ENCODE results near the gene TIGAR. TPM values are rescaled to one million over a fixed set of nuclear protein-coding genes. Genes with fewer than 3 reads are reported as not detected.

TIGAR gene
- total RNA-seq, 4 donors from 2014 or later: 1.7 to 8.0 (median 3.0) TPM

DNA sequence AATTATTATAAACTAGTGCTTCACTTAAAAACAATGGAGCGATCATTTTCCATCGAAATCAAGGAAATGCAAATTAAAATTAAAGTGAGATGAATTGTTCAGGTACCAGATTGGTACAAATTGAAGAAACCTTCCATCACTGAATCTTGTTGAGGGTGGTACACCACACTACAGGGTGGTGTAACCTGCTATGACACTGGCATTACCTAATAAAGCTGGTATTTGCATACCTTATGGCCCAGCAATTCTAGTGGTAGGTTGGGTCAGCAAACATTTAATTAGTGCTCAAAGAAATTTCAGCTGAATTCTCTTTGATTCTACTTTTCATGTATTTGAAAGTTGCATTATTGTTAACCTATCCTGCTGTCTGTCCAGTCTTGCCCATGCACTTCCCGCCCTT is 9.2 kb downstream of the TIGAR start:
- Histone ChIP-seq H3K9me3 (no peaks in the 10 kb centered on the region), H3K4me3 (no peak overlapping the region), H3K36me3 (peaks cover 0 to 3% (median 0%) of the 10 kb centered on the region in 3 donors), H3K27me3 (no peaks in the 10 kb centered on the region), H3K27ac (no peak overlapping the region), H3K4me1 (peaks cover 0 to 8% (median 0%) of the 10 kb centered on the region in 4 donors)
- TF ChIP-seq, protein P1, sequence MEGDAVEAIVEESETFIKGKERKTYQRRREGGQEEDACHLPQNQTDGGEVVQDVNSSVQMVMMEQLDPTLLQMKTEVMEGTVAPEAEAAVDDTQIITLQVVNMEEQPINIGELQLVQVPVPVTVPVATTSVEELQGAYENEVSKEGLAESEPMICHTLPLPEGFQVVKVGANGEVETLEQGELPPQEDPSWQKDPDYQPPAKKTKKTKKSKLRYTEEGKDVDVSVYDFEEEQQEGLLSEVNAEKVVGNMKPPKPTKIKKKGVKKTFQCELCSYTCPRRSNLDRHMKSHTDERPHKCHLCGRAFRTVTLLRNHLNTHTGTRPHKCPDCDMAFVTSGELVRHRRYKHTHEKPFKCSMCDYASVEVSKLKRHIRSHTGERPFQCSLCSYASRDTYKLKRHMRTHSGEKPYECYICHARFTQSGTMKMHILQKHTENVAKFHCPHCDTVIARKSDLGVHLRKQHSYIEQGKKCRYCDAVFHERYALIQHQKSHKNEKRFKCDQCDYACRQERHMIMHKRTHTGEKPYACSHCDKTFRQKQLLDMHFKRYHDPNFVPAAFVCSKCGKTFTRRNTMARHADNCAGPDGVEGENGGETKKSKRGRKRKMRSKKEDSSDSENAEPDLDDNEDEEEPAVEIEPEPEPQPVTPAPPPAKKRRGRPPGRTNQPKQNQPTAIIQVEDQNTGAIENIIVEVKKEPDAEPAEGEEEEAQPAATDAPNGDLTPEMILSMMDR (IDR thresholded peaks at IDR 0.05): no peak
- no peak for TF ChIP-seq POLR2A (IDR thresholded peaks at IDR 0.05)
- no peak for DNase-seq

DNA sequence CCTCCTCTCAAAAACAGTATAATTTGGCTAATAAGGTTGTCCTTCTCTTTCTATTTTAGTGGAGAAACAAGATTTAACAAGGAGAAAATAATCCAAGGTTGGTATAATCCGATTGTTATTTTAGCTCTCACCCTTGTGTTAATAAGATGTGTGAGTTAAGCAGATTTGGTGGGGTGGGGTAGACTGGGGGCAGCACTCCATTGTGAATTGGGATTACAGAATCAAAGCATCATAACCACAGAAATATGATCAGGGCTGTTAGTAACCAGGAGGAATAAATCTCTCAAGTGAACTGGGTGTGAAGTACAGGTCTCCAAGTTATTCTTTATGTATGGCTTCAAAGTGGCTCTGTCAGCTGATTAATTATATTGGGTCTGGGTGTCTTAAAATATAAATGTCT is 10.2 kb downstream of the TIGAR start:
- DNase-seq: no peak
- TF ChIP-seq, protein P1 (IDR thresholded peaks at IDR 0.05): no peak
- no peak for TF ChIP-seq POLR2A (IDR thresholded peaks at IDR 0.05)
- Histone ChIP-seq H3K27ac (no peak overlapping the region), H3K27me3 (no peaks in the 10 kb centered on the region), H3K4me1 (peaks cover 0 to 5% (median 0%) of the 10 kb centered on the region in 4 donors), H3K4me3 (no peak overlapping the region), H3K9me3 (no peaks in the 10 kb centered on the region), H3K36me3 (peaks cover 0 to 13% (median 0%) of the 10 kb centered on the region in 3 donors)

DNA sequence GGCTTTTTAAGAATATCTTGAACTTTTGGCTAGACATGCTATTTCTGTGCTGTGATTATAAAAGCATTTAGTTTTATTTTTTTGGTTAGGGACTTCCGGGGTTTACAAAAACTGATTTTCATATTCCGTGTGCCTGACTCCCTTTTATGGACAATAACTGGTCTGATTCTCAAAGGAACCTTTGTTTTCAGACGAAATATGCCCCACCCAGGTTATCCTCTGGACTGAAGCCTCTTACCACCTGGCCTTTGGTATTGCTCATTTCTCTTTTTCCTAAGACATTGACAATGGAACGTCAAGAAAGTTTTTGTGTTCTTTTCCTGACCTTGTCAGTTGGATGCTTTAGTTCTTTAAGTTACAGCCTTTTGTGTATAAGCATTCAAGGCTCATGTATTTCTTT is 10.8 kb downstream of the TIGAR start:
- Histone ChIP-seq H3K4me1 (no peaks in the 10 kb centered on the region), H3K27ac (no peak overlapping the region), H3K9me3 (no peaks in the 10 kb centered on the region), H3K27me3 (no peaks in the 10 kb centered on the region), H3K4me3 (no peak overlapping the region), H3K36me3 (peaks cover 0 to 13% (median 0%) of the 10 kb centered on the region in 3 donors)
- TF ChIP-seq, protein P1 (IDR thresholded peaks at IDR 0.05): no peak
- no peak for TF ChIP-seq POLR2A (IDR thresholded peaks at IDR 0.05)
- no peak for DNase-seq

DNA sequence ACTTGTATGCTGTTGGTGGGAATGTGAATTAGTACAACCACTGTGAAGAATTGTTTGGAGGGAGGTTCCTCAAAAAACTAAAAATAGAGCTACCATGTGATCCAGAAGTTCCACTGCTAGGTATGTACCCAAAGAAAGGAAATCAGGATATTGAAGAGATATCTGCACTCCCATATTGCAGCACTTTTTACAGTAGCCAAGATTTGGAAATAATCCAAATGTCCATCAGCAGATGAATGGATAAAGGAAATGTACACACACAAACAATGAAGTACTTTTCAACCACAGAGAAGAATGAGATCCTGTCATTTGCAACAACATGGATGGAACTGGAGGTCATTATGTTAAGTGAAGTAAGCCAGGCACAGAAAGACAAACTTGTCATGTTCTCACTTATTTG is 25.9 kb downstream of the TIGAR start:
- H3K4me3 ChIP-seq: no peak overlapping the region
- H3K9me3 ChIP-seq: no peaks in the 10 kb centered on the region
- H3K4me1 ChIP-seq: no peaks in the 10 kb centered on the region
- no peak overlapping the region for H3K27ac ChIP-seq
- TF ChIP-seq, protein P1 (IDR thresholded peaks at IDR 0.05): no peak
- TF ChIP-seq POLR2A (IDR thresholded peaks at IDR 0.05): no peak
- peaks cover 0 to 13% (median 0%) of the 10 kb centered on the region in 3 donors for H3K36me3 ChIP-seq
- H3K27me3 ChIP-seq: no peaks in the 10 kb centered on the region
- no peak for DNase-seq

DNA sequence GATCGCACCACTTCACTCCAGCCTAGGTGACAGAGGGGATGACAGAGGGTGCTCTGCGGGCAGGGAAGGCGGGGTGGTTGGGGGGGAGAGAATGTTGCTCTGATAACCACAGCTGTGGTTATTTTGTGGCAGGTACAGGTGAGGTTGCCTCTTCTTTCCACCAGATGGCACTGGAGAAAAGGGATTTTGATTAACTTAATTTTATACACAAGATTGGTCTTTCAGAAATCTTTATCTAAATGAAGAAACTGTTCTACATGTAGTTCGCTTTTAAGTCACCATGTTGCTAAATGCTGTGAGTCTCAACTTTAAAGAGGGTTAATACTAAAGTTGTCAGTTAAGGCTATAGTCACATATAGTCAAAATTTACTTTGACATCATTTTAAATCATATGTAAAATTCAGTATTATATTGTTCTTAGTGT is 32.8 kb downstream of the TIGAR start:
- no peak for TF ChIP-seq POLR2A (IDR thresholded peaks at IDR 0.05)
- TF ChIP-seq, protein P1 (IDR thresholded peaks at IDR 0.05): peak; percentile 21 to 59 (median 52)
- no peak for DNase-seq
- peaks cover 0 to 18% (median 0%) of the 10 kb centered on the region in 3 donors for H3K36me3 ChIP-seq

More for the DNA sequence above, 32.8 kb downstream of the TIGAR start:
- Histone ChIP-seq H3K9me3 (no peaks in the 10 kb centered on the region), H3K4me3 (no peak overlapping the region), H3K4me1 (no peaks in the 10 kb centered on the region), H3K27ac (no peak overlapping the region), H3K27me3 (no peaks in the 10 kb centered on the region)
